Skin of body (tissue), 2 donors: ENCODE results near the gene MERTK. TPM values are rescaled to one million over a fixed set of nuclear protein-coding genes. Genes with fewer than 3 reads are reported as not detected.
A peak's percentile ranks its signal among the peaks of the same experiment; 100 is the strongest.
"Not testable (repeated sequence)": the region's sequence is repeated elsewhere in the genome, so short reads cannot be mapped to it uniquely, and the experiment has no call there.

Experiments
- DNase-seq: peaks from one replicate; lab custom pipeline; 2025; lab: John Stamatoyannopoulos, UW
- total RNA-seq: library from RNA; depleted of rRNA; stranded (reverse); fragments of >200 nt; gene quantifications from one replicate; pipeline ENCODE4 v1.2.3, GENCODE V29; 2014

Gene MERTK
- total RNA-seq, 1 donor from 2014 or later: 9.5 TPM

DNA sequence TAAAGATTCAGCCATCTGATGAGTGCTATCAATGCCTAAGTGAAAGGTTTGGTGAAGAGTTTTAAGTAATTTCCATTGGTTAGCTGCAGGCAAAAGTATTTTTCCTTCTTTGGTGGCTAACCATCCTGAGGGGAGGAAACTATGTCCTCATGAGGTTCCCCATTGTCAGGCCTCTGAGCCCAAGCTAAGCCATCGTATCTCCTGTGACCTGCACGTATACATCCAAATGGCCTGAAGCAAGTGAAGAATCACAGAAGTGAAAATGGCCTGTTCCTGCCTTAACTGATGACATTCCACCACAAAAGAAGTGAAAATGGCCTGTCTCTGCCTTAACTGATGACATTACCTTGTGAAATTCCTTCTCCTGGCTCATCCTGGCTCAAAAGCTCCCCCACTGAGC, 141.7 kb downstream of the MERTK start:
- not testable (repeated sequence) for DNase-seq

DNA sequence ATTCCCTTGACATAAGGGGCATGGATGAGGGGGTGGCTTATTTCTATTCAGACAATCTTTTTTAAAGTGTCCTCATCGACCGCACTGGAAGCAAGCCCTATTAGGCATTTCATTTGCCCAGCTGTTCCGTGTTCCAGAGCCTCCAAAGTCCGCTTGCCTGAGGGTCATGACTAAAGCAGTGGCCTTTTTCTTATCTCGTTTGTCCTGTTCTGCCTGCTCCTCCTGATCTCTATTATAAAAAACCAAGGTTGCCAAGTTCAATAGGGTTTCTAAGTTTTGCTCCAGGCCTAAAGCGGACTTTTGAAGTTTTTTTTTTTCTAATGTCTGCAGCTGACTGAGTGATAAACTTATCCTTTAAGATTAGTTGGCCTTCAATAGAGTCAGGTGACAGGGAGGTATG, 143.1 kb downstream of the MERTK start:
- not testable (repeated sequence) for DNase-seq

DNA sequence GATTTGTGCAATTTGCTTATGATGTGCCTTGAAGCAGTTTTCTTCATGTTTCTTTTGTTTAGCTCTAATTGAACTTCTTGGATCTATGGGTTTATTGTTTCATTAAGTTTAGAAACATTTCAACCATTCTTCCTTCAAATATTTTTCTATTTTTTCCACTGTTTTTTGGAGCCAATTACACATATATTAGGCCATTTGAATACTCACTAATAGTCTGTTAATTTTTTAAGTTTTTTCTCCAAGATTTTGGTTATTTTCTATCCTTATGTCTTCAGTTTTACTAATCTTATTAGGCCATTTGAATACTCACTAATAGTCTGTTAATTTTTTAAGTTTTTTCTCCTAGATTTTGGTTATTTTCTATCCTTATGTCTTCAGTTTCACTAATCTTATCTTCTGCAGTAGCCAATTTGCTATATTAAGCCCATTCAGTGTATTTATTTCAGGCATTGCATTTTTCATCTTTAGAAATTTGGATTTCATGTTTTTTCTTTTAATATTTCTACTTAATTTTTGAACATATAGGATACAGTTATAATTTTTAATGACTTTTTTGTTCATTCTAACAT, 147.1 kb downstream of the MERTK start:
- no peak for DNase-seq

DNA sequence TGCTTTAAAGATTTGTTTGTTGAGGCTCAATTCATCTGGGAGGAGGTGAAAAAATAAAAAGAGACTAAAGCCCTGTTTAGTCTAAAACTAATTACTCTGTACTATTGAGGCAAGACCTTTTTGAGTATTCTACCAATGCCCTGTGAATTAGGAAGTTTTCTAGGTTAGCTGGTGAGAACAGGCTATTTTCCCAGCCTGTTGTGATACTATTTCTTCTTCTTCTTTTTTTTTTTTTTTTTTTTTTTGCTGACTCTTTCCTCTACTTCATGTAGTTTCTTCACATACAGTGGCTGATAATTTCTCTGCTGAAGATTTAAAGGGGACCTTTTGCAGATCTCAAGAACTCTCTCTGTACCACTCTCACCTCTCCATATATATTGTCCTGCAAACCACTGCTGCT, 147.8 kb downstream of the MERTK start:
- DNase-seq: no peak

DNA sequence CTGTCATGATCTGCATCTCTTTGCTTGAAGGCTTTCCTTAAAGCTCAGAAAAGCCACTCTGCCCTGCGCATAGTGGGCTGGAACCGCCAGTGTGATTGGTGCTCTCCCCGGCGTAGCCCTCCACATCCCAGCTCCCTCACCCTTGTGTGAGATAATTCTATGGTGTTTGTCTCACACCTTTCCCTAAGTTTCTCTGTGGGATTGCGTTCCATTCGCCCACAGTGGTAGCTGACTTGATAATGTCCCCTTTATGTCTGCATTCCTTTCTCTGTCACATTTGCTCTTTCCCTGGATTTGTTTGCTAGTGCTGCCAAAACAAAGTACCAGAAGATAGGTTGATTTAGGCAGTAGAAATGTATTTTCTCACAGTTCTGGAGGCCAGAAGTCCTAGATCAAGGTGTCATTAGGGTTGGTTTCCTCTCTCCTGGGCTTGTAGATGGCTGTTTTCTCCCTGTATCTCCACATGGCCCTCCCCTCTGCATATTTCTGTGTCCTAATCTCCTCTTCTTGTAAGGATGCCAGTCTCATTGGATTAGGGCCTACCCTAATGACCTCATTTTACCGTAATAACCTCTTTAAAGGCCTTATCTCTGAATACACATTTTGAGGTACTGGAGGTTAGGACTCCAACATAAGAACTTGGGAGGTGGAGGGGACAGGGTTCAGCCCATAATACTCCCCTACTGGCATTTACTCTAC, 149.3 kb downstream of the MERTK start:
- no peak for DNase-seq

DNA sequence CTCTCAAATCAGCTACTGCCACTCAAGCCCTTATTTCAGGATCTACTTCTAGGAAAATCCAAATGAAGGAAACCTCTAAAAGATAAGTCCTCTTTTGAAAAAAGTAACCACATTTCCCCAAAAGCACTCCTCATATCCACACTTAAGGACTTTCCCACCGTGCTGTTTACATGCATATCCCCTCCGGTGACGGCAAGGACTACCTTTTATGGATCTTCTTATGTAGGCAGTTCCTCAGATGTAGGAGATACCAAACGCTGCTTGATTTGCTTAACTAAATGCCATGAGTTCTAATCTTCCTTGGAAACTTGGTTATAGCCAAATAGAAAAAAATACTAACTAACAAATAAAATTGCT, 149.8 kb downstream of the MERTK start:
- DNase-seq: no peak

DNA sequence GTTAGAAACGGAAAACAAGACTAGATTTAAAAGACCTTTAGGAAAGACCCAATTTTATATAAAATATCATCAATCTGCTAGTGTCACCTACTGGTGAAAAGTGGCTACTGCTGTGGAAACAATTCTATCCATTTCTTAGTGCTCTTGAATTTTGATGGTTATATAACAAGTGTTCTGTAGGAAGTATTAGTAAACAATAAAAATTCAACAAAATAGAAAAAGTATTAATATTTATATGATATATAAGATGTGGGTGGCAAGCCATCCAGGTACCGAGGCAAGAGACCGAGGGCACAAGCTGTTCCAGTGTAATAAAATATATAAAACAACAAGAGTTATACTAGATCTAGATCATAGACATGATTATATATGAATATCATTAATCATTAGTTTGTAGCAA, 150.5 kb downstream of the MERTK start:
- DNase-seq: peak; percentile 63

DNA sequence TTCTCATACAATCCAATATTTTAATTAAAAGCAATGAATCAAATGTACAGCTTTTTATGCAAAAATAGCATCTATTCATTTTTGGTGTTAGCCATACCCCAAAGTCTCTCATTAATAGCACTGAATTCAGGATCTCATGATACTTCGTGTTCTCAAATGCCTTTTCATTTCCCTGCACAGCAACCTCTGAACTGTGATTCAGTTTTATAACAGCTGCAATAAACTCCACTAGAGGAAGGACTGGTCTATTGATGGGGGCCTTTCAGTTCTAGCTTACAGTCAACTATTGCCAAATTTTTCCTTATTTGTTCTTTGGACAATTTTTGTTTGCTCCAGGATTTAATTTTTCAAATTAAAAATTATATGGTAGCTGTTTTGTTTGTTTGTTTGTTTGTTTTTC, 151.9 kb downstream of the MERTK start:
- DNase-seq: no peak

DNA sequence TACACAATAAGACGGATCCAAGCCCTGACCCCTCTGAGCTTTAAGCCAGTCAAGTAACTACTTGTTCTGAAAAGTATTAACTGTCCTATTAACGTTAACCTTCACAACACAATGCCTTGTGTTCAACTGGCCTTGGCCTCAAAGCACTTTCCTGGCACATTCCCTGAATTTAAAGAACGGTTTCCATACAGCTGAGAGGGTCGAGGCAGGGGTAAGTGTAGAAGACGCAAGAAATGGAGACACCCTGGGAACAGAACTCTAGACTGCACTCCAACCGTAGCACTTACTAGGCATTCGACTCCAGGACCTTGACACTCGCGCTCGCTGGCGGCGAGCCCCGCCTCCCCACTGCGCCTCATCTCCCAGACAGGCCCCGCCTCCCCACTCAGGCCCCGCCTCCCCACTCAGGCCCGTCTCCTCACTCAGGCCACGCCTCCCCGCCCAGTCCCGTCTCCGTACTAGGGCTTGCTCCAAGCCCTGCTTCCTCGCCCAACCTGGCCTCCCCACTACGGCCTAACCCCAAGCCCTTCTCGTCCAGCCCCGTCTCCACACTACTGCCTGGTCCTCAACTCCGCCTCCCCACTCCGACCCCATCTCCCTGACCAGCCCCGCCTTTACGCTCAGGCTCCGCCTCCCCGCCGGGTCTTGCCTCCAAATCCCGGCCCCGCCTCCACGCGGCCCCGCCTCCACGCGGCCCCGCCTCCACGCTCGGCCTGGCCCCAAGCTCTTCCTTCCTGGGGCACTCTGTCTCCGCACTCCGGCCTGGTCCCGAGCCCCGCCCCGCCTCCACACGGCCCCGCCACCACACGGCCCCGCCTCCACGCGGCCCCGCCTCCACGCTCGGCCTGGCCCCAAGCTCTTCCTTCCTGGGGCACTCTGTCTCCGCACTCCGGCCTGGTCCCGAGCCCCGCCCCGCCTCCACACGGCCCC, 155.8 kb downstream of the MERTK start:
- peak; percentile 95 for DNase-seq

DNA sequence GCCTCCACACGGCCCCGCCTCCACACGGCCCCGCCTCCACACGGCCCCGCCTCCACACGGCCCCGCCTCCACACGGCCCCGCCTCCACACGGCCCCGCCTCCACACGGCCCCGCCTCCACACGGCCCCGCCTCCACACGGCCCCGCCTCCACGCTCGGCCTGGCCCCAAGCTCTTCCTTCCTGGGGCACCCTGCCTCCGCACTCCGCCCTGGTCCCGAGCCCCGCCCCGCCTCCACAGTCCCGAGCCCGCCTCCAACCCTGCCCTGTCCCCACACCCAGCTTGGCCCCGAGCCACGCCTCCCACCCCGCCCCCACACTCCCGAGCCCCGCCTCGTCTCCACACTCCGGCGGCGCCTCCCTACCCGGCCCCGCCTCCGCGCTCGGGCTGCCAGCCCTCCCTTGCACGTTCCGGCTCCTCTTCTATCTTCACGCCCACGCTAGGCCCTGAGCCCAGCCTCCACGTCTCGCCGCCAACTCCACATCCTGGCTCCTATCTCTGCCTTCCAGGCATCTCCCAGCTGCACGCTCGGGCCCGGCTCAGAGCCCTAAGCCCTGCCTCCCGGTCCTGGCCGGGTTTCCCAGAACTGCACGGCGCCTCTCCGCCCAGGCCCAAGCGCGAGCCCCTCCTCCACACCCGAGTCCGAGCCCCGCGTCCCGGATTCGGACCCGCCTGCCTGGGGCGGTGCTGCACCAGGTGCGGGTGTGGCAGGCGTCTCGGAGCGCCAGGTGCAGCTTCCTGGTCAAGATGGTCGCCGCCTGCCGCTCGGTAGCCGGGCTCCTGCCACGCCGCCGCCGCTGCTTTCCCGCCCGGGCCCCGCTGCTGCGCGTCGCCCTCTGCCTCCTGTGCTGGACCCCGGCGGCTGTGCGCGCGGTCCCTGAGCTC, 156.7 kb downstream of the MERTK start, which contains the start of gene TMEM87B:
Gene TMEM87B (plus strand): TSS at position 423 of the 883 bp plus-strand sequence. CDS start 323 bp downstream, at position 746.
- peak; percentile 99 for DNase-seq

DNA sequence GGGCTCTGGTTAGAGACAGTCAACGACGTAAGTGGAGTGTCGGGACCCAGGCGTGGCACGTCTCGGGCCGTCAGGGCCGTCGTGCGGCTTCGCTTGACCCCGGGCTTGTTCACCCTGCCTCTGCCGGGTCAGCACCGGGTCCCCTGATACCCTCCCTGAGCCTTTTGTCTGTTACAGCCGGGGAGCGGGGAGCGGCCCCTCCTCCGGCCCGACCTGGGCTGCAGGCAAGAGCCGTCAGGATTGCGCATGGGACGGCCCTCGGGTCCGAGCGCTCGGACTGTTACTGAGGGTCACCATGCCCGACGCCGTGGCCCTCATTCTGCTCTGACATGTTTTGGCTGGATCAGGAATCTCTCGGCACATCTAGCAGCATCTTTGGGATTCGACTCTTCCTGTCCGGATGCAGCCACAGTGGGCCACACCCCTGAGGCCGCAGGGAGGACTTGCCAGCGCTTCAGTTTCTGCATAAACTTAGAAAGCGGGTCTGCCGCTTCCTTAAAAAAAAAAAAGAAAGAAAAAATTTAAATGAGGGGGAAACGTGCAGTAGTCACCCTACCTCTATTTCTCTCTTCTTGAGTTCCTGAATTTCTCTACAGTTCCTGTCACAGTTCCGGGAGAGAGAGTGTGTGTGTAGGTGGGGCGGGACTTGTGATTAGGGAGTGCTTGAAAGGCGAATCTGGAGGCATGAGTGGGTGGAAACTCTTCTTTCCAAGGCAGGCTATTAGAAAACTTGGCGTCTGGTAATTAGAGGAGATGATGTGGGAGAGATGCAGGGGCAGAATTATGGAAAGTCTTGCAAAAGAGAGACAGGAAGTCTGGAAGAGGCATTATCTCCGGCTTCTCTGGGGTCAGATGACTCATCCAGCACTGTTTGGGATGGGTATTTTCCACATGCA, 157.6 kb downstream of the MERTK start:
- peak; percentile 90 for DNase-seq

DNA sequence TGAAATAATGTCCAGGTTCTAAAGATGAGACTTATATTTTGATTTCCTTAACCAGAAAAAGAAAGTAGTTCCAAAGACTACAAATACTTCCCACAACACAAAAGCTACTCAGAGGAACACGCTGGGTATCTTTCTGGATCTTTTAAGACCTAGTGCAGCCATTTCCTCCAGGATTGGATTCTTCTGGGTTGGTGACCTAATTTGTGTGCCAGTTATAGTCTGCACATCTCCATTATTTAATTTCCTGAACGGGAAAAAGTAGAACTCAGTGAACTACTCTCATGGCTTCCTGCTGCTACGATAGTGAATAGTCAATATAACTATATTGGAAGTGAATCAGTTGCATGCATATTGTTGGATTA, 158.2 kb downstream of the MERTK start:
- peak; percentile 55 for DNase-seq

DNA sequence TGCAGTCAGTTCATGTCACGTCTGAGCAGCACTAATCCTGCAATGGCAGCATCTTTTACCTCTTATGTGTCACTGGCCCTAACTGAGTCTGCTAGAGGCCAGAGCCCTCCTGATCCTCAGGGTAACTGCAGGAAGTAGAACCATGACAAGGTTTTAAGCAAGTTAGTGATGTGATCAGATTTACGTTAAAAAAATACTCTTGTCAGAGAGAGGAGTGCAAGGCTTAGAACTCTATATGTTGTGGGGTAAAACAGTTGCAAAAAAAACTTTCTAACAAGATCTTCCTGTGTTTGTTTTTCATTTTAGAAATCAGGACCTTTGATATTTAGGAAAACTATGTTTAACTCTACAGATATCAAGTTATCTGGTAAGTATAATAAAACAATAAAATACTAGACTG, 161.3 kb downstream of the MERTK start:
- DNase-seq: no peak

DNA sequence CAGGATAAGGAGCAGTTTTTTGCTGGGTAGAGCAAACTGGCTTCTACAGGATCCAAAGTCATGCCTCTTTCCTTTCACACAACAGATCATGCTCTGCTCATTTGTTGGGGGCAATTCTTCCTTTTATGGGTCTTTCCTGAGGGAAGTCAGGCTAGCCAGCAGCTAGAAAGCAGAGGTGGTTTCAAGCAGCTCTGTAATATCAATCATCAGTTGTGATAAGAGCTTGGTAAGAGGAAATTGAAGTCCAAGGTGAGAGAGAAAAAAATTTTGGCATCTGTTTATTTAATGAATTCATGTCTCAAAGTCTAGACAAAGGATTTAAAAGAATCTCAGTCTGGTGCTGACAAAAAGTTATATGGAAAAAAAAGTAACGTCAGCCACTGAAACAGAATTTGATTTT, 162.9 kb downstream of the MERTK start:
- no peak for DNase-seq

DNA sequence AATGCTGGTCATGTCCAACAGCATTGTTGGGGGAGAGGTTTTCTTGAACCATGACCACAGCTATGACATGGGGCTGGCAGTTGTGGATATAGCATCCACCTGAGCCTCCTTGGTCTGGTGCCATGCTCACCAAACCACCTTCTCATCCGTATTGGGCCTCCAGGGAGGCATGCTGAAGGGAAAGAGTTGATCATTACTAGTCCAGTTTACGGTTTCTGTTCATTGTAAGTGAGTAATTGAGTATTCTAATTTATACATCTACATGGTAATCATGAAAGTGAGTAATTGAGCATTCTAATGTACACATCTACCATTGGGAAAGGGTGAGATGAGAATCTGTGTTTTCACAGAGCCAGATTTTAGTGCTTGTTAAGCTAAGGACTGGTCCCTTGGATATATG, 163.4 kb downstream of the MERTK start:
- no peak for DNase-seq

DNA sequence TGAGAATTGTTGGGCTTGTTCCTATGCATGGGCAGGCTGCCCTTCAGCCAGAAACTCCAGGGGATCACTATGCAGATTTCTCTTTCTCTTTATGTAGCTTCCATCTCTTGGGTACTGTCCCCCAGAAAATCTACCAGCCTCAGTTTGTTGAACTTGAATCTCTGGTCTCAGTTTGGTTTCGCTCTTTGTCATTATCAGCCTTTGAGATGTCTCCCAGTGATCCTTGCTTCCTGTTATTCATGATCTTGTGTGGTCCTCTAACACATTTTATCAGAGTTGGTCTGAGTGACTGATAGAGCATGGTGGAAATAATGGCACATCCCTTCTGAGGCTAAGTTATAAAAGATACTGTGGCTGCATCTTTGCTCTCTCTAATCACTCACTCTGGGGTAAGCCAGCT, 164.5 kb downstream of the MERTK start:
- DNase-seq: no peak

DNA sequence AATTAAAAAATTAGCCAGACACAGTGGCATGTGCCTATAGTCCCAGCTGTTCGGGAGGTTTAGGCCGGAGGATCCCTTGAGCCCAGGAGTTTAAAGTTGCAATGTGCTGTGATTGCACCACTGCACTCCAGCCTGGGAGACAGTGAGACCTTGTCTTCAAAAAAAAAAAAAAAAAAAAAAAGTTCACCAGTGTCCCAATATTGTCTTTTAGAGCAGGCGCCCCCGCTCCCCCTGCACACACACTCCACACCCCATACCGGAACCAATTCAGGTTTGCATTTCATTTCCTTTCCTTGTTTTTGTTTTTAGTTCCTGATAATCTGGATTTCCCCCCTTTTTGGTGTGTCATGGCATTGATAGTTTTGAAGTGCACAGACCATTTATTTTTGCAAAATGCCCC, 167.1 kb downstream of the MERTK start:
- DNase-seq: no peak

DNA sequence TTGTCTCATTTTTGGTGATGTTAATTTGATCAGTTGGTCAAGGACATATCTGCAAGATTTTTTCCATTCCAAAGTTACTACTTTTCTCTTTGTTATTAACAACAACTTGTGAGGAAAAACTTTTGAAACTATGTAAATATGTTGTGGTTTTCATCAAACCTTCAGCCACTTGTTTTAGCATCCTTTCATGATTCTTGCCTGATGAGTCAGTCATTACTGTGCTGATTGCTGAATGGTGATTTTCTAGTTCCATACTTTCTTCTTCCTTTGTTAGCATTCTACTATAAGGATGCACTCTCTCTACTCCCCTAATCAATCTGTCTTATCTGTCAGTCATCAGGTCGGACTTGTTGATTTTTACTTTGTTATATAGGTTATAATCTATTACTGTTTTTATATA, 167.6 kb downstream of the MERTK start:
- no peak for DNase-seq

DNA sequence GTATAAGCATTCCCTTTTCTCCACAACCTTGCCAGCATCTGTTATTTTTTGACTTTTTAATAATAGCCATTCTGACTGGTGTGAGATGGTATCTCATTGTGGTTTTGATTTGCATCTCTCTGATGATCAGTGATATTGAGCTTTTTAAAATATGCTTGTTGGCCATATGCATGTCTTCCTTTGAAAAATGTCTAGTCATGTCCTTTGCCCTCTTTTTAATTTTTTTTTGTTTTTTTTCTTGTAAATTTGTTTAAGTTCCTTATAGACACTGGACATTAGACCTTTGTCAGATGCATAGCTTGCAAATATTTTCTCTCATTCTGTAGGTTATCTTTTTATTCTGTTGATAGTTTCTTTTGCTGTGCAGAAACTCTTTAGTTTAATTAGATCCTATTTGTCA, 171.4 kb downstream of the MERTK start:
- DNase-seq: not testable (repeated sequence)

DNA sequence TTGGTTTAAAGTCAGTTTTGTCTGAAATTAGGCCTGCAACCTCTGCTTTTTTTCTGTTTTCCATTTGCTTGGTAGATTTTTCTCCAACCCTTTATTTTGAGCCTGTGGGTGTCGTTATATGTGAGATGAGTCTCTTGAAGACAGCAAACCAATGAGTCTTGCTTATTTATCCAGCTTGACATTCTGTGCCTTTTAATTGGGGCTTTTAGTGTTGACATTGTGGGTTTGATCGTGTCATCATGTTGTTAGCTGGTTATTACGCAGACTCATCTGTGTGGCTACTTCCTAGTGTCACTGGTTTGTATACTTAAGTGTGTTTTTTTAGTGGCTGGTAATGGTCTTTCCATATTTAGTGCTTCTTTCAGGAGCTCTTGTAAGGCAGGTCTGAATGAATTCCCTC, 175.5 kb downstream of the MERTK start:
- no peak for DNase-seq
